Thyroid gland (tissue), 4 donors: Measurements from ENCODE around the gene NR2C1.

Experiments used
- POLR2A ChIP-seq, 2 donors: fragments of 450-650 bp; IDR thresholded peaks; one replicate each; pipeline ENCODE4 v1.6.1; 2017; ENCODE audit warnings: antibody characterized with exemption in 2 of 2, mild to moderate bottlenecking in 2 of 2, moderate library complexity in 1 of 2
- TF ChIP-seq, protein P1 (sequence below), 6 experiments: fragments of 200-600 bp in 3 of 6; fragments of 450-650 bp in 3 of 6; sonication (generic) in 3 of 6; IDR thresholded peaks; one replicate each; pipeline ENCODE4 v1.5.1; 2016 to 2019; ENCODE audit warnings: antibody characterized with exemption in 6 of 6, mild to moderate bottlenecking in 2 of 6, inconsistent platforms in 1 of 6, moderate library complexity in 1 of 6

DNA sequence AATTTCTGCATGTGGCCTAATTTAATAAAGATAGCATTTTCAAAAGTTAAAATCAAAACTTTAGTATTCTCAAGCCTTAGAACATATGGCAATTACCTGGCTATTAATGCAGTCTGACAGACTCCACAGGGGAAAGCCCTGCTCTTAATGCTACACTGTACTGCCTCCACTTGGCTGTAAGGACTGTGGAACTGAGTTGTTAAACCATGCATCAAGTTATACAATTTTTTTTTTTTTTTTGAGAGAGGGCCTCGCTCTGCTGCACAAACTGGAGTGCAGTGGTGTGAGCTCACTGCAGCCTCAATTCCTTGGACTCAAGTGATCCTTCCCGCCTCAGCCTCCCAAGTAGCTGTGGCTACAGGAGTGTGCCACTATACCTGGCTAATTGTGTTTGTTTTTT, 50.9 kb downstream of the NR2C1 start:
- TF ChIP-seq, protein P1, sequence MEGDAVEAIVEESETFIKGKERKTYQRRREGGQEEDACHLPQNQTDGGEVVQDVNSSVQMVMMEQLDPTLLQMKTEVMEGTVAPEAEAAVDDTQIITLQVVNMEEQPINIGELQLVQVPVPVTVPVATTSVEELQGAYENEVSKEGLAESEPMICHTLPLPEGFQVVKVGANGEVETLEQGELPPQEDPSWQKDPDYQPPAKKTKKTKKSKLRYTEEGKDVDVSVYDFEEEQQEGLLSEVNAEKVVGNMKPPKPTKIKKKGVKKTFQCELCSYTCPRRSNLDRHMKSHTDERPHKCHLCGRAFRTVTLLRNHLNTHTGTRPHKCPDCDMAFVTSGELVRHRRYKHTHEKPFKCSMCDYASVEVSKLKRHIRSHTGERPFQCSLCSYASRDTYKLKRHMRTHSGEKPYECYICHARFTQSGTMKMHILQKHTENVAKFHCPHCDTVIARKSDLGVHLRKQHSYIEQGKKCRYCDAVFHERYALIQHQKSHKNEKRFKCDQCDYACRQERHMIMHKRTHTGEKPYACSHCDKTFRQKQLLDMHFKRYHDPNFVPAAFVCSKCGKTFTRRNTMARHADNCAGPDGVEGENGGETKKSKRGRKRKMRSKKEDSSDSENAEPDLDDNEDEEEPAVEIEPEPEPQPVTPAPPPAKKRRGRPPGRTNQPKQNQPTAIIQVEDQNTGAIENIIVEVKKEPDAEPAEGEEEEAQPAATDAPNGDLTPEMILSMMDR (IDR thresholded peaks at IDR 0.05) = no peak
- TF ChIP-seq POLR2A (IDR thresholded peaks at IDR 0.05) = no peak
